GM18858 (cell line): ENCODE data around the gene GNG11.

ENCODE experiments used
- ATAC-seq: cut with Tn5 transposase; IDR thresholded peaks from one replicate; pipeline ENCODE4 v1.9.1; 2021; ENCODE audit not compliant: unreplicated experiment

Gene GNG11

DNA sequence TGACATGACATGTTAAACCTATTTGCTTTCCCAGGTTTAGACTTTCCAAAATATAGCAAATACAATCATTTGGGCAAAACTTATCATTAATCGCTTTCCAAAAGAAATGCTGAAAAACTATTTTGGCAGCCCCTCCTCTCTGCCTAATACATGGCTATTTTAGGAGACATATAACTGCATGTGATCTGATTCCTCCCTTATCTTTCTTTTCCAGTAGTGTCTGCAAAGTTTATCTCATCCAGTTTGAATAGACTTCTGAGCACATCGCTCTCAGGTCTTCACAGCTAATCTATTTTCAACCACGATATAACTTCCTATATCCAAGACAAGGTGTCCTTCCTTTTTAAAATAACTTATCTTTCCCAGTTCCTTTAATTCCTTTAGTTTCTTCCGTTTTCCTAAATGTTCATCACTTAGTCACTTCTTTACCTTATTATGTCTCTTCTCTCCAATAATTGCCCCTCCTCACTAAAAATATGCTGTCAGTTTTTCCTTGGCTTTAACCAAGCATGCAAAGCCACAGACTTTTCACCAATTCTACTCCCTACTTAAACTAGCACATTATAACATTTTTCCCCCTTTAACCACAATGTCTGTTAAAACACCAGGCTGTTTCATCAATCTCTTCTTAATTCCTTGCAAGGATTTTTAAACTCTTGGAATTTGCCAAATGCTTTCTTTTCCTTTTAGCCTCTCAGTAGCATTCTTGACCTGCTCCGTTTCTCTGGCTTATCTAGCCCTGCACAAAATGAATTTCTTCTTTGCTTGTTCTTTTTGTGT is 24.4 kb downstream of the GNG11 start:
- no peak for ATAC-seq

DNA sequence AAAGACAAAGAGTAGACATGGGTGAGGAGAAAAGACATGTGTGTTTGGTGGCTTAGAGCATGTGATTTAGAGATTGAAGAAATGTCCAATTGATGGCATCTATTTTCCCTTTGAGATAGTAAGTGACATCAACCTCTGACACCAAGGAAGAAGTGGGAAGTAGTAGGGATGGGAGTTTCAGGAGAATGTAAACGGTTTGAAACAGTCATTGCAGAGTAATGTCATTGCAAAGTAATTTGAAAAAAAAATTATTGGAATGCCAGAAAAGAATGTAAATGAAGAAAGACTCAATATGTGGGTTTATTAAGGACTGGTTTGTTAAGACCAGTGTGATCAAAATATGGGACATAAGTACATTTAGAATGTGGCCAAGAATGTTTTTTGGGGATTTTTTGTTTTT is 26.6 kb downstream of the GNG11 start:
- ATAC-seq, result no peak

DNA sequence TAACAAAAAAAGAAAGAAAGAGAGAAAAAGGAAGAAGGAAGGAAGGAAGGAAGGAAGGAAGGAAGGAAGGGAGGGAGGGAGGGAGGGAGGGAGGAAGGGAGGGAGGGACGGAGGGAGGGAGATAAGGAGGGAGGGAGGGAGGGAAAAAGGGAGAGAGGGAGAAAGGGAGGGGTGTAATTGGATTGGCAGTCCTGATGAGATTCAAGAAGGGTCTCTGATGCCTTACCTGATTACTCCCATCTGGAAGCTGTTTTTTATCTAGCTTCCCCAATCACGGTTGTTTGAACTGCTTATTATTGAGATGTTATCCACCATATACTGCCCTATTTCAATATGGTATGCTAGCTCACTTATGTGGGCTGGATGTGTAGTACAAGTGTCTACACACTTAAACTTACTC is 27.3 kb downstream of the GNG11 start:
- no peak for ATAC-seq

DNA sequence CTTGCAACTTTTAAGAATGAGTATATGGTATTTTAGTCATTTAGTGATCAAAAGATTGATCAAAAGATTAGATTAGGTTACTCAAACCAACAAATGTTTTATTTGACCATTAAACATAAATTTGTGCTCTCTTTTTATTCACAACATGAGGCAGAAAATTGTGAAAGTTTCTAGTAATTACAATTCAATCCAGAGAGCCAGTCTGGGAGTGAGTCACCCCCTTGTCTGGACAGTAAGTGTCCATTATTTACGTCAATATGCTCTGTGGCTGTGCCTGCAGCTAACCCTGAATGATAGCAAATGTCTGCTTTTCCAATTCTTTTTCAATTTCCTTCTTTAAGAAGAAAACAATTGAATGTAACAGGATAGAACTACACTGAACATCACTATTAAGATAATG is 27.9 kb downstream of the GNG11 start:
- no peak for ATAC-seq

DNA sequence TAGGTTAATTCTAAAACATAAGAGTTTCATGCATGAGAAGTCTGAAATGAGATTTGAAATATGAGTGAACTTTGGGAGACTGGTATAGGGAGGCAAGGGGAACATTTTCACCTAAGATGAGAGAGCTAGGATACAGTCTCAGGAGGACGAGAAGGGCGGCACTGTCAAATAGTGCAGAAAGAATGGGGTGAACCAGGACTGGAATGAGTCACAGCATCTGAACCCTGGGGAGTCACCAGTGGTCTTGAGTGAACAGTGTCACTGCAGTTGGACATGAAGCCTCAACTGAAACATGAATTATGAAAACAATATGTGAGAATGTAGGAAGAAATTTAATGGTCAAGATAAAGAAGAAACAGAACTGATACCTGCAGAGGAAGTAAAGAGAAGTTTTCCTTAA is 33.8 kb downstream of the GNG11 start:
- peak; percentile 74 for ATAC-seq

DNA sequence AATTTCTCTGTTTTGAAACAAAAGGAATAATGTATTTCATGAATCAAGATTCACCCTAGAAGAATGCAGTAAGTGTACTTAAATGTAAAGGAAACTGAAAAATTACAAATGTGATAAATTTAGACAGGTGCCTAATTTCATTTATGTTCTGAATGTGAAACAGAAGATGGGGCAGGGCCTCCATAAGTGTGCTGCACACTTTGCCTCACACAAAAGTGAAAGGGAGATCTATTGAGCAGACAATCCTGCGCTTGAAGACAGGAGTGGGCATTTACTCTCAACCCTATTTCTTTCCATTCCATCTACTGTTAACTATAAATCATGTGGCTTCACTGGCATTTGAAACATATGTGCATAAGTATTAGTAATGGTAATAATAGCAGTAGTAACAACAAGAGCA is 36.2 kb downstream of the GNG11 start:
- ATAC-seq, result peak; percentile 47

DNA sequence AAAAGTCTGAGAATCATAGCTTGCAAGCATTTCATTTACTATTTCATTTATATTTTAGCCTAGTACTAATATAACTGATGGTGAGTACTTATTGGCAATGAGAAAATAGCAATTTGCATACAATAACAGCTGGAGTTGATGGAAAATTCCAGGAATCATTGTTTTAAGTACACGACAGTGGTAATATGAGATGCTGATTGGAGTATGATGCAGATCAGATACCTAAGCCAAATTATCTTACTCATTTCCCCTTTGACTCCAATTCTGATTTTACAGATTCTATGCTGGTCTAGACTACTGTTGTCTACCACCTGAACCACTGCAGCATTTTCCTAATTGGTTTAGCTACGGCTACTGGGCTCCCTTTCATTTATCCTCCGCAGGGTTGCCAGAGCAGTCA is 36.7 kb downstream of the GNG11 start:
- no peak for ATAC-seq

DNA sequence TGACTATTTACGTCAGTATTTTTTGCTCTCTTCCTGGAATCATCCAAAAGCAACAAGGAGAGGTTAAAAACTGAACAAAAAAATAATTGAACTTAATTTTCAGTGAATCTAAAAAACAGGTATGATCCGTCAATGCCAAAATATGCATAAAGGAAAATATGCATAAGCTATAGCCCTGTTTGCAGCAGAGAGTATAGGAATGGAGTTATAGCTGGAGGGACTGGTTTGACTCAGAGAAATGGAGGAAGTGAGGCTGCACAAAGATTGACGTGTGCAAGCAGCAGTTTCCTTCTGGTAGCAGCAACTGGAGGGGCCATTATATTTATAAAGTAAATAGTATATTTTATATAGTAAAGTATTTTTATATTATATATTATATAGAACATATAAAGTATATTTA is 37.1 kb downstream of the GNG11 start:
- ATAC-seq, result no peak

DNA sequence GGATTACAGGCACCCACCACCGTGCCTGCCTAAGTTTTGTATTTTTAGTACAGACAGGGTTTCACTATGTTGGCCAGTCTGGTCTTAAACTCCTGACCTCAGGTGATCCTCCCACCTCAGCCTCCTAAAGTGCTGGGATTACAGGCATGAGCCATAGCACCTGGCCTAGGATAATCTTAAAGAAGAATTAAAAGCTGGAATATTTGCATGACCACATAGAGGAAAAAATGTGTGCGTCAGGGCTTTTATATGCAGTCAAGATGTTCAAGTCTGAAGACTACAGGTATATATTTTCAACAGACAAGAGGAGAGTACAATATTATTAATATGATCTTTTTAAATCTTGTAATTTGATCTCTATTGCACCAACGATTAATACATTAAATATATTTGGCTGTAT is 39.5 kb downstream of the GNG11 start:
- ATAC-seq, result no peak

DNA sequence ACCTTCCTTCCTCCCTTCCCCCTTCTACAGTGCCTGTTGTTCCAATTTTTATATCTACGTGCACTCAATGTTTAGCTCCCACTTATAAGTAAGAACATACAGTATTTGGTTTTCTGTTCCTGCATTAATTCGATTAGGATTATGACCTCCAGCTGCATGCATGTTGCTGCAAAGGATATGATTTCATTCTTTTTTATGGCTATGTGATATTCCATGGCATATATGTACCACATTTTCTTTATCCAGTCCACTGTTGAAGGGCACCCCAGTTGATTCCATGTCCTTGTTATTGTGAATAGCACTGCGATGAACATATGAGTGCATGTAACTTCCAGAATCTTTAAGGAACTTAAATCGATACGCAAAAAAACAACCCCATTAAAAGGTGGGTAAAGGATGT is 42.7 kb downstream of the GNG11 start:
- ATAC-seq, result no peak

DNA sequence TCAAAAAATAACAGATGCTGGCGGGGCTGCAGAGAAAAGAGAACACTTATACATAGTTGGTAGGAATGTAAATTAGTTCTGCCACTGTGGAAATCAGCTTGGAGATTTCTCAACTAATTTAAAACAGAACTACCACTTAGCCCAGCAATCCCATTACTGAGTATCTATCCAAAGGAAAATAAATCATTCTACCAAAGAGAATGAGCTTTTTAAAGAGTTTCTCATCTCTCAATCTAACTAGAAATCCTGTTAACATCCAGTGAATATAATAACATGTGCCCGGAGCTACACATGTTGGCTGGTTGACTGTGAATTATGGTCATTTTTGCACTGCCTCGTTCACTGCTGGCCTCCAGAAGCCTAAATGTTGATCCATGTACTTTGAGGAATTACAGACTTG is 43.3 kb downstream of the GNG11 start:
- ATAC-seq, result no peak

DNA sequence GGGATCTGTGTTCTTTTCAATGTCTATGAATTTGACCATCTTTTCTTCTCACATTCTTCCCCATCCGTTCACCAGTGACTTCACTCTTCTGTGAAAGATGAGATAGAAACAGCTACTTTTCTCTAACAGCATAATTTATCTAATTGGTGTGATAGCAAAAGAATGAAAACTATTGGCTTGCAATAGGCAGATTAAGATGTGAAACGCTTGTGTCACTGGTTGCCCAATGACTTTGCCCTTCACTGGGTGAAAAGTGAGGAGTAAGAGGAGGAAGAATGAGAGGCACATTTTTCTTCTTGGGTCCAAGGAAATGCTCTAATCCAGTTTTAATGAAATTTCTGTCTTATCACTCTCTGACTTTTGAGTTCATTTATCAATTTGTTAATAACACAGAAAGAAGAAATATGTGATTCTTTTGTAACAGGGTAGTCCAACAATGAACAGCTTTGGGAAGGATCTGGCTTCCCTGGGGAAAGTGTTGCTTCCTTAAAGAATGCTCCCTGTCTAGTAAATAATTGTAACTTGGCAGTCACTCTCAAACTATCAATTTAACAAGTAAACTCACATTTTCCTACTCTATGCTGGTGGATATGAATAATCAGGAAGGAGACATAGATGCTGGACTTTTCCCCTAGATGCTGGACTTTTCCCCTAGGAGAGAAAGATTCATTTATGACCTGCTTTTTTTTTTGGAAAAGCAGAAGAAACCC is 47.5 kb downstream of the GNG11 start:
- ATAC-seq, result no peak

DNA sequence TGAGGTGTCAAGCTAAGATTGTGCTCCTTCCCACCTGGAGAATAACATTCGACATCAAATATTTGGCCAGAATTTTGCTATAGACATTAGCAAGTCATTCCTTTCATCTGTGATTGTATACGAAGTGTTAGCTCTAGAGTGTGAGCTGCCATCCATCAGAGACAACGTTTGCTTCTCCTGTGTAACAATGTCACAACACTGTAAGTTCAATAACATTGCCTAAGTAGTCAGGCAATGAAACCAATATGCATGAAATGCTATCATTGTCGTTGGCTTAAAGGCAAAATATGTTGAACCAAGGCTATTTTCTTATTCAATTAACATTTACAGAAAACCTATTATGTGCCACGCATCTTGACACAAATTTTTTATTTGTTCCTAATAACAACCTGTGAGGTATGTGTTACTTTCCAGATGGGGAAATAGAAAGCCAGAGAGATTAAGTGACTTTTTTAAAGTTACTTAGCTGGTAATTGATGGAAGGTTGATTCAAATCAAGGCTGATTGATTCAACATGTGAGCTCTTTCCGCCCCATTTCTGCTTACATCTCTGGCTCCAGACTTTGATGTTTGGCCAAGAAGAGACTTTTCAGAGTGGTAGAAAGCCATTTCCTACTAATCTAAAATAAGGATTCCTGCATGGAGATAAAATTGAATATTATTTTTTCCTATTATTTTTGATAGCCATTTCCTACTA is 50.6 kb downstream of the GNG11 start:
- ATAC-seq, result no peak

DNA sequence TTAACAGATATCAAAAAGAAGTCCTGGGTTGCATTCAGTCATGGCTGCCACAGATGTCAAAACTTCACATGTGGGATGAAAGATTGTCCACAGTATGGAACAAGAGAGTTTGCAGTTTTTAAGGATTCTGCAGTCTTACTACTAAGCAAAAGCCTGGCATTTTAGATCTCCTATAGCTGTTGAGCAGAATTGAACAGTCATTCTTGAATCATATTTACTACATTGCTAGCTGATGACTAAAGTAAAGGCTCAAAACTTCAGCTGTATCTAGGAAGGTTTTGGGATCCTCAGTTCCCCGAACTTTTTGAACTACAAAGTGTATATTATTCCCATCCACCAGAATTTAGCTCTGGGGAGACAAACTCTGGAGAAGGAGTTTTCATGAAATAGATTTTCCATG is 51.6 kb downstream of the GNG11 start:
- ATAC-seq, result no peak

DNA sequence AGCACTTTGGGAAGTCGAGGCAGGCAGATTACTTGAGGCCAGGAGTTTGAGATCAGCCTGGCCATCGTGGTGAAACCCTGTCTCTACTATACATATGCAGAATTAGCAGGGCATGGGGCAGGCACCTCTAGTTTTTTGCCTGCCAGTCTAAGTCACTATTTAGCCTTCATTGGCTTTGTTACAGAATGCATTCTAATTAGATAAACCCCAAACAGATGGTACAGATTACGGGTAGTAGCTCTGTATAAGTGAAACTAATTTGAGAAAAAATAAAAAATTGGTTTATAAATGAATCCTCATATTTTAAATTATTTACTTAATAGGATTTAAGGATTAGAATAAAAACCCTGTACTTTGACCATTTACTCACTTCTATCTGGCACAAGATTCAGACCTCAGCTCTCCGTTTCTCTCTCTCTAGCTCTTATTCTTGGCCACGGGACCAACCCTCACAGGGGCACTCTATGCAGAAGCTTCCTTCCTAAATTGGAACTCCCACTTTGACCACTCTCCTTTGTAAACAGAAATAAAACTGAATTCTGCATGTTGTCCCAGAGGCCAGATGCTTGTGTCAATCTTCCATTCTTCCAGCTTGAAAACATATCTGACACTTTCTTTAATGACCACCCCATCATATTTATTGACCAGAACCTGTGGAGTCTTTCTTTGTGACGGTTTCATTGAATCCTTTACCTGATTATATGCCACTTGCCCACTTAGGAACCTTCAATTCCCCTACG is 55.8 kb downstream of the GNG11 start:
- no peak for ATAC-seq
